PC-3 (cell line): ENCODE results near the gene OGFOD3.

Source experiments
- EZH2 ChIP-seq: fragments of 300-600 bp; sonication (generic); IDR thresholded peaks from one replicate; pipeline ENCODE4 v1.6.1; 2017; ENCODE audit warnings: antibody characterized with exemption, mild to moderate bottlenecking, low read length; ENCODE audit not compliant: unreplicated experiment
- TF ChIP-seq, protein P1 (sequence below): fragments of 300-600 bp; sonication (generic); conservative IDR thresholded peaks from 2 replicates; pipeline ENCODE4 v1.5.1; 2017; ENCODE audit warnings: antibody characterized with exemption, low read depth, mild to moderate bottlenecking, low read length

DNA sequence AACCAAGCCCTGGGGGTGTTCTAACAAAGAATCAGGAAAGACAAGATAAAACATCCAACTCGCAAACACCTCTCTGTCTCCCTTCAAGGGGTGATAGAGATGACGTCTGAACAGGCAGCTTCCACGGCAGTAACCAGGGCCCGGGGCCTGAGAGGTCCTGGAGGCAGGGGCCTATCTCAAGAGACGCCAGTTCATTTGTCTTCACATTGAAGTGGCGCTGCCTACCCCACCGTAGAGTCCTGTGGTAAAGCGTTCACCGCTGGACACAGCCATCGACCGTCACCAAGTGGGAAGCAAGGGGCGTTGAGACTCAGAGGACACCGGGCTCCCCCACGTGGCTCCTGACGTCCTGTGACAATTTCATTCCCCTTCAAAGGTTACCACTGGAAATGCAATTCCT, 25.4 kb downstream of the OGFOD3 start:
- TF ChIP-seq, protein P1, sequence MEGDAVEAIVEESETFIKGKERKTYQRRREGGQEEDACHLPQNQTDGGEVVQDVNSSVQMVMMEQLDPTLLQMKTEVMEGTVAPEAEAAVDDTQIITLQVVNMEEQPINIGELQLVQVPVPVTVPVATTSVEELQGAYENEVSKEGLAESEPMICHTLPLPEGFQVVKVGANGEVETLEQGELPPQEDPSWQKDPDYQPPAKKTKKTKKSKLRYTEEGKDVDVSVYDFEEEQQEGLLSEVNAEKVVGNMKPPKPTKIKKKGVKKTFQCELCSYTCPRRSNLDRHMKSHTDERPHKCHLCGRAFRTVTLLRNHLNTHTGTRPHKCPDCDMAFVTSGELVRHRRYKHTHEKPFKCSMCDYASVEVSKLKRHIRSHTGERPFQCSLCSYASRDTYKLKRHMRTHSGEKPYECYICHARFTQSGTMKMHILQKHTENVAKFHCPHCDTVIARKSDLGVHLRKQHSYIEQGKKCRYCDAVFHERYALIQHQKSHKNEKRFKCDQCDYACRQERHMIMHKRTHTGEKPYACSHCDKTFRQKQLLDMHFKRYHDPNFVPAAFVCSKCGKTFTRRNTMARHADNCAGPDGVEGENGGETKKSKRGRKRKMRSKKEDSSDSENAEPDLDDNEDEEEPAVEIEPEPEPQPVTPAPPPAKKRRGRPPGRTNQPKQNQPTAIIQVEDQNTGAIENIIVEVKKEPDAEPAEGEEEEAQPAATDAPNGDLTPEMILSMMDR = no peak
- no peak for TF ChIP-seq EZH2
